H1 (cell line): Measurements from ENCODE around the gene SLC2A10. TPM values are rescaled to one million over a fixed set of nuclear protein-coding genes. Genes with fewer than 3 reads are reported as not detected.

Experiments used
- CTCF ChIA-PET: fragments of 300-600 bp; sonication (Branson Sonifier 250); formaldehyde crosslinking; loops from one replicate; lab custom pipeline; 2021; ENCODE audit not compliant: partially characterized antibody; lab: Charles Lee
- POLR2A ChIA-PET: fragments of 300-600 bp; sonication (Branson Sonifier 250); formaldehyde crosslinking; loops from one replicate; lab custom pipeline; 2021; ENCODE audit warnings: inconsistent platforms; ENCODE audit not compliant: partially characterized antibody; lab: Charles Lee
- DNase-seq, 2 experiments: peaks; one replicate each; pipeline versions ENCODE4 v3.0.0 to v3.0.0-alpha.2; 2010 to 2022; ENCODE audit warnings: low spot score in 2 of 2, low read depth in 1 of 2, mixed read lengths in 1 of 2
- FAIRE-seq: peaks from 2 replicates; lab custom pipeline; 2011; peaks lifted over from hg19 to GRCh38; lab: Jason Lieb, UNC
- H2AFZ ChIP-seq: 2 replicates; pipeline ENCODE4 v1.8.1; 2012; ENCODE audit warnings: low read length, inconsistent platforms
- H2AK5ac ChIP-seq: 2 replicates; pipeline ENCODE4 v1.6.1; 2013; ENCODE audit warnings: low read depth, low read length
- H2BK120ac ChIP-seq: replicated peaks from 2 replicates; pipeline ENCODE3; 2013; ENCODE audit warnings: low read depth, low read length, inconsistent platforms
- H2BK12ac ChIP-seq: 2 replicates; pipeline ENCODE4 v1.6.1; 2013; ENCODE audit warnings: low read depth, low read length
- H2BK15ac ChIP-seq: 2 replicates; pipeline ENCODE4 v1.6.1; 2013; ENCODE audit warnings: low read length
- H2BK20ac ChIP-seq: 2 replicates; pipeline ENCODE4 v1.6.1; 2013; ENCODE audit warnings: low read length
- H2BK5ac ChIP-seq: 2 replicates; pipeline ENCODE4 v1.6.1; 2013; ENCODE audit warnings: low read depth, low read length
- H3K14ac ChIP-seq: 2 replicates; pipeline ENCODE4 v1.6.1; 2013; ENCODE audit warnings: inconsistent platforms; ENCODE audit not compliant: insufficient read length
- H3K18ac ChIP-seq: 2 replicates; pipeline ENCODE4 v1.6.1; 2013; ENCODE audit warnings: low read length; ENCODE audit errors: extremely low read depth
- H3K23ac ChIP-seq: 2 replicates; pipeline ENCODE4 v1.6.1; 2013; ENCODE audit warnings: inconsistent platforms; ENCODE audit not compliant: insufficient read length
- H3K23me2 ChIP-seq: 2 replicates; pipeline ENCODE4 v1.6.1; 2013; ENCODE audit warnings: low read depth, low read length
- H3K27ac ChIP-seq: 2 replicates; pipeline ENCODE4 v1.6.1; 2011; ENCODE audit warnings: low read depth, low read length, inconsistent platforms
- H3K27me3 ChIP-seq, 4 experiments: replicated peaks in 1 of 4; 1 replicate in 1 of 4; 2 replicates in 3 of 4; pipeline versions ENCODE4 v1.6.1 to v1.8.1; 2011 to 2013; ENCODE audit warnings: low read length in 3 of 4, mild to moderate bottlenecking in 3 of 4, inconsistent platforms in 2 of 4, mixed read lengths in 2 of 4, moderate library complexity in 1 of 4; ENCODE audit not compliant: control insufficient read depth in 3 of 4, insufficient read depth in 3 of 4; ENCODE audit errors: extremely low read depth in 1 of 4
- H3K36me3 ChIP-seq, 4 experiments: 2 replicates each; pipeline versions ENCODE4 v1.6.1 to v1.8.1; 2011 to 2013; ENCODE audit warnings: mild to moderate bottlenecking in 4 of 4, low read length in 3 of 4, moderate library complexity in 2 of 4, control low read depth in 1 of 4, inconsistent platforms in 1 of 4; ENCODE audit not compliant: insufficient read depth in 4 of 4, control insufficient read depth in 2 of 4
- H3K4ac ChIP-seq: replicated peaks from 2 replicates; pipeline ENCODE3; 2013; ENCODE audit warnings: low read length, low read depth, mixed read lengths, inconsistent platforms; ENCODE audit not compliant: insufficient read length
- H3K4me1 ChIP-seq, 4 experiments: replicated peaks in 1 of 4; 1 replicate in 1 of 4; 2 replicates in 3 of 4; pipeline versions ENCODE4 v1.6.1 to v1.8.1; 2011 to 2013; ENCODE audit warnings: low read length in 3 of 4, inconsistent platforms in 2 of 4, mixed read lengths in 1 of 4; ENCODE audit not compliant: insufficient read depth in 4 of 4, control insufficient read depth in 3 of 4
- H3K4me2 ChIP-seq, 2 experiments: 2 replicates each; pipeline versions ENCODE4 v1.6.1 to v1.8.1; 2011 to 2013; ENCODE audit warnings: low read depth in 2 of 2, low read length in 2 of 2, control low read depth in 1 of 2, inconsistent platforms in 1 of 2, mild to moderate bottlenecking in 1 of 2; ENCODE audit not compliant: insufficient read depth in 1 of 2
- H3K4me3 ChIP-seq, 4 experiments: fragments of 200-600, 300-600 bp in 1 of 4; sonication (generic), shearing (Covaris generic), sonication (Bioruptor Twin) in 1 of 4; 2 replicates each; pipeline versions ENCODE4 v1.5.1 to v1.8.1; 2011 to 2016; ENCODE audit warnings: low read length in 4 of 4, low read depth in 3 of 4, control low read depth in 2 of 4, inconsistent platforms in 2 of 4, mild to moderate bottlenecking in 2 of 4, mixed read lengths in 1 of 4, moderate library complexity in 1 of 4; ENCODE audit not compliant: insufficient read depth in 2 of 4; ENCODE audit errors: extremely low read depth in 1 of 4
- H3K56ac ChIP-seq: replicated peaks from 2 replicates; pipeline ENCODE3; 2013; ENCODE audit warnings: low read depth, mild to moderate bottlenecking, mixed read lengths, low read length, inconsistent platforms; ENCODE audit not compliant: insufficient read length
- H3K79me1 ChIP-seq: 2 replicates; pipeline ENCODE4 v1.6.1; 2013; ENCODE audit warnings: low read depth, low read length, control low read depth
- H3K79me2 ChIP-seq, 2 experiments: 2 replicates each; pipeline versions ENCODE4 v1.6.1 to v1.8.1; 2012 to 2013; ENCODE audit warnings: low read length in 2 of 2, mild to moderate bottlenecking in 2 of 2, inconsistent platforms in 1 of 2; ENCODE audit not compliant: insufficient read depth in 2 of 2, control insufficient read depth in 1 of 2
- H3K9ac ChIP-seq, 4 experiments: replicated peaks in 1 of 4; 1 replicate in 1 of 4; 2 replicates in 3 of 4; pipeline versions ENCODE4 v1.6.1 to v1.8.1; 2011 to 2013; ENCODE audit warnings: low read depth in 3 of 4, low read length in 3 of 4, control low read depth in 2 of 4, mild to moderate bottlenecking in 2 of 4, moderate library complexity in 2 of 4, inconsistent platforms in 1 of 4; ENCODE audit errors: extremely low read depth in 1 of 4
- H3K9me3 ChIP-seq, 2 experiments: 2 replicates each; pipeline versions ENCODE4 v1.6.1 to v1.8.1; 2012 to 2013; ENCODE audit warnings: mild to moderate bottlenecking in 2 of 2, moderate library complexity in 2 of 2, control low read depth in 1 of 2, inconsistent platforms in 1 of 2, low read depth in 1 of 2, low read length in 1 of 2, mixed read lengths in 1 of 2; ENCODE audit not compliant: insufficient read depth in 2 of 2
- H4K20me1 ChIP-seq, 2 experiments: replicated peaks in 1 of 2; 2 replicates each; pipeline versions ENCODE3 to v1.8.1; 2011 to 2013; ENCODE audit warnings: inconsistent platforms in 2 of 2, low read length in 2 of 2, mild to moderate bottlenecking in 1 of 2; ENCODE audit not compliant: insufficient read depth in 2 of 2, control insufficient read depth in 1 of 2
- H4K5ac ChIP-seq: 2 replicates; pipeline ENCODE4 v1.6.1; 2013; ENCODE audit warnings: low read length, low read depth, mixed read lengths, inconsistent platforms; ENCODE audit not compliant: insufficient read length
- H4K8ac ChIP-seq: 2 replicates; pipeline ENCODE4 v1.8.0; 2013; ENCODE audit warnings: mild to moderate bottlenecking, moderate library complexity, low read length, inconsistent platforms; ENCODE audit not compliant: insufficient read depth; ENCODE audit errors: extremely low read depth
- H4K91ac ChIP-seq: replicated peaks from 2 replicates; pipeline ENCODE3; 2013; ENCODE audit warnings: low read length, mixed read lengths, inconsistent platforms; ENCODE audit not compliant: insufficient read length
- EGR1 ChIP-seq: IDR thresholded peaks from 2 replicates; pipeline ENCODE4 v1.6.1; 2011; ENCODE audit warnings: low read depth, low read length, borderline replicate concordance
- EZH2 ChIP-seq: fragments of 200-600 bp; sonication (generic); IDR thresholded peaks from 2 replicates; pipeline ENCODE4 v1.7.1; 2012; ENCODE audit warnings: low read depth, mild to moderate bottlenecking, moderate library complexity, low read length, inconsistent platforms; ENCODE audit not compliant: severe bottlenecking
- JUND ChIP-seq: IDR thresholded peaks from 2 replicates; pipeline ENCODE4 v1.6.1; 2011; ENCODE audit warnings: mild to moderate bottlenecking, improper control_type of control experiment, low read length
- KDM4A ChIP-seq: IDR thresholded peaks from one replicate; pipeline ENCODE4 v1.7.1; 2012; ENCODE audit warnings: low read depth, mild to moderate bottlenecking, moderate library complexity, low read length, inconsistent platforms; ENCODE audit not compliant: severe bottlenecking
- MAFK ChIP-seq: IDR thresholded peaks from 2 replicates; pipeline ENCODE4 v1.6.1; 2012; ENCODE audit warnings: low read depth, mild to moderate bottlenecking, improper control_type of control experiment, low read length
- MAX ChIP-seq: IDR thresholded peaks from 2 replicates; pipeline ENCODE4 v1.6.1; 2012; ENCODE audit warnings: inconsistent platforms
- POLR2A ChIP-seq, 2 experiments: IDR thresholded peaks; 1 replicate in 1 of 2; 2 replicates in 1 of 2; pipeline ENCODE4 v1.6.1; 2011; ENCODE audit warnings: low read depth in 2 of 2, low read length in 2 of 2, mild to moderate bottlenecking in 2 of 2; ENCODE audit errors: control extremely low read depth in 1 of 2
- RNF2 ChIP-seq: fragments of 200-900, 300-1000 bp; sonication (generic); IDR thresholded peaks from 2 replicates; pipeline ENCODE4 v1.7.1; 2016; ENCODE audit warnings: borderline replicate concordance, low read depth, mild to moderate bottlenecking, antibody characterized with exemption, low read length; ENCODE audit not compliant: poor library complexity, severe bottlenecking; ENCODE audit errors: missing control alignments
- SP4 ChIP-seq: IDR thresholded peaks from 2 replicates; pipeline ENCODE4 v1.6.1; 2012; ENCODE audit warnings: low read length, inconsistent platforms
- SRF ChIP-seq: IDR thresholded peaks from 2 replicates; pipeline ENCODE4 v1.6.1; 2011; ENCODE audit warnings: mild to moderate bottlenecking, low read depth, low read length, moderate library complexity
- SUZ12 ChIP-seq: fragments of 200-600 bp; sonication (generic); IDR thresholded peaks from 2 replicates; pipeline ENCODE4 v1.6.1; 2012; ENCODE audit warnings: mild to moderate bottlenecking, inconsistent platforms, low read length, moderate library complexity, mixed read lengths
- TAF1 ChIP-seq: IDR thresholded peaks from 2 replicates; pipeline ENCODE4 v1.6.1; 2011; ENCODE audit warnings: mild to moderate bottlenecking, low read depth, low read length
- WGBS, 2 experiments: shearing (Covaris generic) in 1 of 2; methylation state at CpG; one replicate each; pipeline versions ENCODE4 v1.1.6 to v1.1.7; 2013 to 2015; ENCODE audit warnings: low lambda C conversion rate in 2 of 2, mixed read lengths in 2 of 2, inconsistent platforms in 1 of 2, low coverage in 1 of 2, missing lambda C conversion rate in 1 of 2; ENCODE audit not compliant: insufficient replicate concordance in 2 of 2, insufficient coverage in 1 of 2, insufficient read length in 1 of 2; ENCODE audit errors: extremely low coverage in 1 of 2, missing lambda C conversion rate in 1 of 2; 5-methylcytosine and 5-hydroxymethylcytosine counted together
- polyA plus RNA-seq, 7 experiments: library from polyadenylated mRNA; depleted of rRNA in 3 of 7; stranded (reverse) in 5 of 7; unstranded in 2 of 7; fragments of >200 nt in 5 of 7; fragments of 200-250 nt in 2 of 7; gene quantifications; 1 replicate in 5 of 7; 2 replicates in 1 of 7; 4 replicates in 1 of 7; pipeline versions ENCODE4 v1.2.1 to v1.2.3, GENCODE V29; 2011 to 2013; ENCODE audit warnings: missing spikeins in 2 of 7, mixed read lengths in 2 of 7
- total RNA-seq: library from RNA; stranded (reverse); fragmentation: NEBNext Ultra II Directional; extraction: Animal tissue kit (Norgen Biotek cat#: 25700); gene quantifications from 2 replicates; pipeline ENCODE4 v1.2.1, GENCODE V29; 2021

Gene SLC2A10
- total and polyA plus RNA-seq, 2 of the 8 experiments (the other 6 are each of a cell fraction or from before 2014, with no cell fraction given), result 9.0 to 9.7 TPM

- no peak overlapping the region for H2AFZ ChIP-seq
- ChIA-PET CTCF (interaction anchor here (0.9 kb wide), 1 partner anchor 12 kb away, joined by 6 read pairs; no protein-coding TSS in a partner anchor), POLR2A (interaction anchor here (2.1 kb wide), 1 partner anchor 31 kb away, joined by 8 read pairs; no protein-coding TSS in a partner anchor)
- H2BK12ac ChIP-seq, result 0 out of 2 replicates have a peak overlapping the region, but pooled peaks have one; percentile 31
- peaks cover 0 to 7% (median 4%) of the 10 kb centered on the region in 4 experiments; a peak in 6 of 7 replicates for H3K4me1 ChIP-seq
- H3K4me2 ChIP-seq, result no peak overlapping the region
- no peak overlapping the region for H4K5ac ChIP-seq
- peak overlapping the region; percentile 20; the same call in 1 of the 2 replicates for H2AK5ac ChIP-seq
- no peak overlapping the region for H3K56ac ChIP-seq
- DNase-seq (no peak), FAIRE-seq (no peak)
- no peak overlapping the region for H4K8ac ChIP-seq
- no peak overlapping the region for H2BK120ac ChIP-seq
- H2BK15ac ChIP-seq, result no peak overlapping the region
- no peaks in the 10 kb centered on the region for H3K9me3 ChIP-seq
- no peak overlapping the region for H4K91ac ChIP-seq
- no peak overlapping the region for H3K9ac ChIP-seq
- H3K23me2 ChIP-seq, result peaks cover 6% of the 10 kb centered on the region
- H3K79me2 ChIP-seq, result no peaks in the 10 kb centered on the region
- peaks cover 2% of the 10 kb centered on the region; the same call in 1 of the 2 replicates for H3K79me1 ChIP-seq
- 84% methylated on average over 15 of the region's 15 CpGs; no CpG with 5 or more reads in 1 of the 2 experiments for WGBS, 2 experiments
- no peak overlapping the region for H2BK20ac ChIP-seq
- H3K36me3 ChIP-seq, result no peaks in the 10 kb centered on the region
- no peaks in the 10 kb centered on the region; a peak in 2 of 7 replicates for H3K27me3 ChIP-seq
- H3K18ac ChIP-seq, result no peak overlapping the region
- no peak overlapping the region for H3K23ac ChIP-seq
- H3K4ac ChIP-seq, result no peak overlapping the region
- no peaks in the 10 kb centered on the region for H4K20me1 ChIP-seq
- no peak overlapping the region for H3K4me3 ChIP-seq
- TF ChIP-seq TAF1 (no peak), JUND (no peak), MAFK (no peak), EZH2 (no peak), SUZ12 (no peak), MAX (no peak), SRF (no peak), EGR1 (no peak), RNF2 (no peak), KDM4A (no peak), POLR2A (IDR thresholded peaks at IDR 0.05; ENCODE audit: control extremely low read depth in 1 of 2, low read depth in 2 of 2, low read length in 2 of 2) (no peak), SP4 (no peak)
- no peak overlapping the region for H3K27ac ChIP-seq
- H3K14ac ChIP-seq, result no peak overlapping the region
- H2BK5ac ChIP-seq, result 0 out of 2 replicates have a peak overlapping the region, but pooled peaks have one; percentile 7
Observed at GRCh38 chr20:46713957-46714834, 4.7 kb downstream of the SLC2A10 start.
